ENCODE data around the gene PRCD. TPM values are rescaled to one million over a fixed set of nuclear protein-coding genes. Genes with fewer than 3 reads are reported as not detected.
A peak's percentile ranks its signal among the peaks of the same experiment; 100 is the strongest.

Gene PRCD
- total and polyA plus RNA-seq, 11 donors = 1.1 to 7.6 (median 2.7) TPM

GRCh38 chr17:76498876-76499251 is 41.0 kb upstream of the PRCD start:
- peak overlapping the region in 4 of 12 donors; percentile 62 to 85 (median 82) for H3K4me3 ChIP-seq
- DNase-seq (no peak), ATAC-seq (no peak)
- peaks cover 0 to 5% (median 0%) of the 10 kb centered on the region in 9 donors for H3K36me3 ChIP-seq
- intact Hi-C loops (cut with DNase I) = loop anchor here in 1 of 10 donors (1.0 kb wide), 1 partner anchor 14 kb away; no protein-coding TSS in a partner anchor
- whole genome bisulfite sequencing, 4 donors = 59 to 78% (median 66%) methylated on average over 4 of the region's 4 CpGs
- peak overlapping the region in 11 of 12 donors; percentile 87 to 96 (median 93) for H3K27ac ChIP-seq
- H3K27me3 ChIP-seq = no peaks in the 10 kb centered on the region
- TF ChIP-seq, protein P1, sequence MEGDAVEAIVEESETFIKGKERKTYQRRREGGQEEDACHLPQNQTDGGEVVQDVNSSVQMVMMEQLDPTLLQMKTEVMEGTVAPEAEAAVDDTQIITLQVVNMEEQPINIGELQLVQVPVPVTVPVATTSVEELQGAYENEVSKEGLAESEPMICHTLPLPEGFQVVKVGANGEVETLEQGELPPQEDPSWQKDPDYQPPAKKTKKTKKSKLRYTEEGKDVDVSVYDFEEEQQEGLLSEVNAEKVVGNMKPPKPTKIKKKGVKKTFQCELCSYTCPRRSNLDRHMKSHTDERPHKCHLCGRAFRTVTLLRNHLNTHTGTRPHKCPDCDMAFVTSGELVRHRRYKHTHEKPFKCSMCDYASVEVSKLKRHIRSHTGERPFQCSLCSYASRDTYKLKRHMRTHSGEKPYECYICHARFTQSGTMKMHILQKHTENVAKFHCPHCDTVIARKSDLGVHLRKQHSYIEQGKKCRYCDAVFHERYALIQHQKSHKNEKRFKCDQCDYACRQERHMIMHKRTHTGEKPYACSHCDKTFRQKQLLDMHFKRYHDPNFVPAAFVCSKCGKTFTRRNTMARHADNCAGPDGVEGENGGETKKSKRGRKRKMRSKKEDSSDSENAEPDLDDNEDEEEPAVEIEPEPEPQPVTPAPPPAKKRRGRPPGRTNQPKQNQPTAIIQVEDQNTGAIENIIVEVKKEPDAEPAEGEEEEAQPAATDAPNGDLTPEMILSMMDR (IDR thresholded peaks at IDR 0.05) = no peak
- TF ChIP-seq POLR2A (IDR thresholded peaks at IDR 0.05) = no peak
- no peaks in the 10 kb centered on the region for H3K9me3 ChIP-seq
- peaks cover 10 to 87% (median 47%) of the 10 kb centered on the region in 12 donors for H3K4me1 ChIP-seq

- Histone ChIP-seq H3K4me1 (peaks cover 10 to 87% (median 43%) of the 10 kb centered on the region in 12 donors), H3K36me3 (peaks cover 0 to 5% (median 0%) of the 10 kb centered on the region in 9 donors), H3K4me3 (peak overlapping the region in 6 of 12 donors; percentile 62 to 85 (median 82)), H3K9me3 (no peaks in the 10 kb centered on the region), H3K27me3 (no peaks in the 10 kb centered on the region), H3K27ac (peak overlapping the region in 11 of 12 donors; percentile 87 to 96 (median 93))
- no peak for TF ChIP-seq POLR2A (IDR thresholded peaks at IDR 0.05)
- TF ChIP-seq, protein P1 (IDR thresholded peaks at IDR 0.05) = no peak
- DNase-seq (no peak), ATAC-seq (no peak)
- intact Hi-C loops (cut with DNase I) = no loop called here
- 61 to 84% (median 72%) methylated on average over 5 of the region's 5 CpGs for WGBS, 4 donors
Measured at GRCh38 chr17:76499267-76499667, 40.6 kb upstream of the PRCD start.

- H3K36me3 ChIP-seq = no peaks in the 10 kb centered on the region
- H3K9me3 ChIP-seq = no peaks in the 10 kb centered on the region
- H3K4me3 ChIP-seq = peak overlapping the region; percentile 46 to 85 (median 80)
- intact Hi-C loops (cut with DNase I) = loop anchor here in 5 of 10 donors (2.0 to 10.0 kb wide), 5 partner anchors 15 to 198 kb away; partner anchors contain the start of gene QRICH2 (in 1 of the 5)
- peaks cover 10 to 79% (median 43%) of the 10 kb centered on the region in 12 donors for H3K4me1 ChIP-seq
- DNase-seq (no peak), ATAC-seq (no peak)
- no peaks in the 10 kb centered on the region for H3K27me3 ChIP-seq
- TF ChIP-seq POLR2A (IDR thresholded peaks at IDR 0.05) = no peak
- TF ChIP-seq, protein P1 (IDR thresholded peaks at IDR 0.05) = no peak
- WGBS, 4 donors = 69 to 76% (median 72%) methylated on average over 11 to 17 of the region's 17 CpGs
- H3K27ac ChIP-seq = peak overlapping the region; percentile 72 to 96 (median 92)
Measured at GRCh38 chr17:76500074-76500746, 39.6 kb upstream of the PRCD start.

DNA sequence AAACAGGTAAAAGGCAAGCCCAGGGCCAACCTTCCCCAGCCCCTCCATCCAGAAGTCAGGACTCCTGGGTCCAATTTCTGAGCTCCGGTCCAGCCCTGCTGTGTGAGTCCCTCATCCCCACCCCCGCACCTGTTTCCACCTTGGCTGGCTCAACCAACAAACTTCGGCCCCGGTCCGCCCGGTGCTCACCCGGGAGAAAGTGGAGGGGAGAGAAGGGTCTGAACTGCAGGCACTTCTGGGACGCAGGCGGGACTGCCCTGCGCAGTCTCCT is 39.2 kb upstream of the PRCD start:
- TF ChIP-seq, protein P1 (IDR thresholded peaks at IDR 0.05) = no peak
- TF ChIP-seq POLR2A (IDR thresholded peaks at IDR 0.05) = no peak
- Histone ChIP-seq H3K9me3 (no peaks in the 10 kb centered on the region), H3K4me3 (peak overlapping the region; percentile 46 to 85 (median 80)), H3K36me3 (no peaks in the 10 kb centered on the region), H3K4me1 (peaks cover 10 to 75% (median 43%) of the 10 kb centered on the region in 12 donors), H3K27ac (peak overlapping the region; percentile 72 to 96 (median 92)), H3K27me3 (no peaks in the 10 kb centered on the region)
- 22 to 29% (median 22%) methylated on average over 10 of the region's 10 CpGs; no CpG with 5 or more reads in 1 of the 4 donors for WGBS, 4 donors
- no peak for DNase-seq
- intact Hi-C loops (cut with DNase I) = loop anchor here in 5 of 10 donors (2.0 to 10.0 kb wide), 5 partner anchors 16 to 198 kb away; partner anchors contain the start of gene QRICH2 (in 1 of the 5)
- no peak for ATAC-seq
